ENCODE measurements around the gene PIP. TPM values are rescaled to one million over a fixed set of nuclear protein-coding genes. Genes with fewer than 3 reads are reported as not detected.
"Not testable (repeated sequence)": the region's sequence is repeated elsewhere in the genome, so short reads cannot be mapped to it uniquely, and the experiment has no call there.

The PIP gene
- total RNA-seq, 1 donor from 2014 or later: not detected

DNA sequence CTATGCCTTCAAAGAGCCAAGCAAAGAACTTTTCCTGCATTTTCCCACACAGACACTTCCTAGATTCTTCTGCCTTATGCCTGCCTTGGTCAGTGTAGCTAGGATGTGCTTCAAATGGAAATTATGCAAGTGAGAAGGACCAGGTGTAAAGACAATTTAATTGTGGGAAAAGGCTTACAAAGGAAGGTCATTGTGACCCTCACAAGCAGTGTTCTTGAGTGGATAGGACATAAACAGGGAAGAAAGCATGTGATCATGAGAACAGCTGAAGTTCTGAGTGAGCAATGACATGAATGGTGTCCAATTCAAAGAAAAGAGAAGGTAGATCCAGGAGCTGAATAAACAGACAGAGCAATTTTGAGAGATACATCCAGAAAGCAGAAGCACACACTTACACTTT, 1.3 kb upstream of the PIP start:
- intact Hi-C loops (cut with DNase I): no loop called here
- H3K27me3 ChIP-seq: no peaks in the 10 kb centered on the region
- no peaks in the 10 kb centered on the region for H3K36me3 ChIP-seq
- no peak overlapping the region for H3K27ac ChIP-seq
- no peaks in the 10 kb centered on the region for H3K4me1 ChIP-seq
- TF ChIP-seq, protein P1, sequence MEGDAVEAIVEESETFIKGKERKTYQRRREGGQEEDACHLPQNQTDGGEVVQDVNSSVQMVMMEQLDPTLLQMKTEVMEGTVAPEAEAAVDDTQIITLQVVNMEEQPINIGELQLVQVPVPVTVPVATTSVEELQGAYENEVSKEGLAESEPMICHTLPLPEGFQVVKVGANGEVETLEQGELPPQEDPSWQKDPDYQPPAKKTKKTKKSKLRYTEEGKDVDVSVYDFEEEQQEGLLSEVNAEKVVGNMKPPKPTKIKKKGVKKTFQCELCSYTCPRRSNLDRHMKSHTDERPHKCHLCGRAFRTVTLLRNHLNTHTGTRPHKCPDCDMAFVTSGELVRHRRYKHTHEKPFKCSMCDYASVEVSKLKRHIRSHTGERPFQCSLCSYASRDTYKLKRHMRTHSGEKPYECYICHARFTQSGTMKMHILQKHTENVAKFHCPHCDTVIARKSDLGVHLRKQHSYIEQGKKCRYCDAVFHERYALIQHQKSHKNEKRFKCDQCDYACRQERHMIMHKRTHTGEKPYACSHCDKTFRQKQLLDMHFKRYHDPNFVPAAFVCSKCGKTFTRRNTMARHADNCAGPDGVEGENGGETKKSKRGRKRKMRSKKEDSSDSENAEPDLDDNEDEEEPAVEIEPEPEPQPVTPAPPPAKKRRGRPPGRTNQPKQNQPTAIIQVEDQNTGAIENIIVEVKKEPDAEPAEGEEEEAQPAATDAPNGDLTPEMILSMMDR (IDR thresholded peaks at IDR 0.05): no peak
- peaks cover 0 to 4% of the 10 kb centered on the region in 2 donors for H3K9me3 ChIP-seq
- no peak overlapping the region for H3K4me3 ChIP-seq
- no peak for DNase-seq (ENCODE audit: low spot score in 2 of 2)

GRCh38 chr7:143147070-143147469, 15.2 kb downstream of the PIP start:
- H3K27ac ChIP-seq: no peak overlapping the region
- no peak overlapping the region for H3K4me3 ChIP-seq
- intact Hi-C loops (cut with DNase I): no loop called here
- DNase-seq (ENCODE audit: low spot score in 2 of 2): no peak
- H3K27me3 ChIP-seq: no peaks in the 10 kb centered on the region
- H3K9me3 ChIP-seq: no peaks in the 10 kb centered on the region
- TF ChIP-seq, protein P1 (IDR thresholded peaks at IDR 0.05): no peak
- H3K36me3 ChIP-seq: no peaks in the 10 kb centered on the region
- H3K4me1 ChIP-seq: no peaks in the 10 kb centered on the region

- Histone ChIP-seq H3K4me3 (no peak overlapping the region), H3K4me1 (no peaks in the 10 kb centered on the region), H3K36me3 (no peaks in the 10 kb centered on the region), H3K9me3 (no peaks in the 10 kb centered on the region), H3K27me3 (no peaks in the 10 kb centered on the region), H3K27ac (no peak overlapping the region)
- intact Hi-C loops (cut with DNase I): no loop called here
- TF ChIP-seq, protein P1 (IDR thresholded peaks at IDR 0.05): no peak
- no peak for DNase-seq (ENCODE audit: low spot score in 2 of 2)
These were observed 16.2 kb downstream of the PIP start for GRCh38 chr7:143148050-143148449.

DNA sequence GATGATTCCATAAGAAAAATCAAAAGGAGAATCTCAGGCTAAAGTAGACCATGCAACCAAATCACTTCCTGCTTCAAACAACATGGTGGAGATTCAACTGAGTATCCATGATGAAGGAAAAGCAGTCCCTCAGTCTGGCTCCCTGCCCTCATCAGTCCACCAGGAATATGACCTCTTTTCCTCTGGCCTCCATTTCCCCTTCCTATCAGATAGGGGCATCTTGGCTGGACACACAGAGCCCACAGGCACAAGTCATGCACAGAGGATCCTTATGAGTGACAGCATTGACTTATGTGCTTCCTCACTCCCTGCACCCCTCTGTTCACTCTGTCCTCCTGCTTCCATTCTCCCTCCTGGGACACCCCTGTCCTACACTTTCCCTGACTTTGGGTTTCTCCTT, 16.8 kb downstream of the PIP start:
- TF ChIP-seq, protein P1 (IDR thresholded peaks at IDR 0.05): no peak
- no peak overlapping the region for H3K27ac ChIP-seq
- no peak for DNase-seq (ENCODE audit: low spot score in 2 of 2)
- no peaks in the 10 kb centered on the region for H3K4me1 ChIP-seq
- H3K9me3 ChIP-seq: no peaks in the 10 kb centered on the region
- intact Hi-C loops (cut with DNase I): no loop called here
- H3K36me3 ChIP-seq: no peaks in the 10 kb centered on the region
- H3K27me3 ChIP-seq: no peaks in the 10 kb centered on the region
- no peak overlapping the region for H3K4me3 ChIP-seq

GRCh38 chr7:143150696-143151095, 18.8 kb downstream of the PIP start:
- DNase-seq (ENCODE audit: low spot score in 2 of 2); H3K9me3 ChIP-seq; H3K36me3 ChIP-seq; H3K4me3 ChIP-seq; H3K4me1 ChIP-seq; H3K27me3 ChIP-seq; H3K27ac ChIP-seq; intact Hi-C loops (cut with DNase I): not testable (repeated sequence)

GRCh38 chr7:143158617-143159016, 26.7 kb downstream of the PIP start:
- H3K27me3 ChIP-seq; H3K4me1 ChIP-seq; intact Hi-C loops (cut with DNase I); DNase-seq (ENCODE audit: low spot score in 2 of 2); H3K27ac ChIP-seq; H3K9me3 ChIP-seq; H3K4me3 ChIP-seq; H3K36me3 ChIP-seq: not testable (repeated sequence)

- Histone ChIP-seq H3K27ac (no peak overlapping the region), H3K9me3 (peaks cover 0 to under 1% of the 10 kb centered on the region in 2 donors), H3K4me3 (no peak overlapping the region), H3K27me3 (no peaks in the 10 kb centered on the region), H3K36me3 (no peaks in the 10 kb centered on the region), H3K4me1 (no peaks in the 10 kb centered on the region)
- TF ChIP-seq, protein P1 (IDR thresholded peaks at IDR 0.05): no peak
- no peak for DNase-seq (ENCODE audit: low spot score in 2 of 2)
- intact Hi-C loops (cut with DNase I): no loop called here
These were observed 39.8 kb downstream of the PIP start for GRCh38 chr7:143171697-143172096.

Measured in ascending aorta (tissue), 2 donors.